GM12872 (cell line): ENCODE measurements around the gene RNF149.
A peak's percentile ranks its signal among the peaks of the same experiment; 100 is the strongest.

Source experiments
- CTCF ChIP-seq: IDR thresholded peaks from 3 replicates; pipeline ENCODE4 v1.5.1; 2011; ENCODE audit warnings: low read depth, mild to moderate bottlenecking, low read length, moderate library complexity; ENCODE audit not compliant: insufficient read depth

Gene RNF149

DNA sequence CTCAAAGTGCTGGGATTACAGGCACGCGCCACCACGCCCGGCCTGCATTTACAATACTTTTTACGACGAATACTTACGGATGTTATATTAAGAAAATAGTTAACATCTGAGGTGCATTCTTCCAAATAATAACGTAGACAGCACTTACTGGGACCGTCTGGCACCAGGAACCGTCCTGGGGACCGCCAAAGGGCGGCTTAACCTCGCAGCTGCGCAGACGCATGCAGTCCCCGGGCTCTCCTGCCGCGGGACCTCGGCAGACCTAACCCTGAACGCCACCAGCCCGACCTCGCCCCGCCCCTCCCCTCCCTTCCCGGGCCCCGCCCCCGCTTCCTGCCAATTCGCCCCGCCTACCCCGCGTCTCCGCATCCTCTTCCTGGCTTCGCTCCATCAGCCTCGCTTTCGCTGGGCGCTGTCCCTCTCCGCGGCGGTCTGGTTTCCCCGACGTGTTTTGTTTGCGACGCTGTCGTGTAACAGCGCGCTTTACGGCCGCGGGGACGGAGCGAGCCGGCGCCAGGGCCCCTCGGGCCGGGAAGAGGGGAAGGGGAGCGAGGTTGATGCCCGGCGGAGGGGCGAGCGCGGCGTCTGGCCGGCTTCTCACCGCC lies 56.0 kb downstream of the RNF149 start, which contains the start of gene CNOT11:
CNOT11 (plus strand) TSS at position 479 of the 605 bp plus-strand sequence; CDS start at position 558, 79 bp downstream.
- TF ChIP-seq CTCF = no peak

DNA sequence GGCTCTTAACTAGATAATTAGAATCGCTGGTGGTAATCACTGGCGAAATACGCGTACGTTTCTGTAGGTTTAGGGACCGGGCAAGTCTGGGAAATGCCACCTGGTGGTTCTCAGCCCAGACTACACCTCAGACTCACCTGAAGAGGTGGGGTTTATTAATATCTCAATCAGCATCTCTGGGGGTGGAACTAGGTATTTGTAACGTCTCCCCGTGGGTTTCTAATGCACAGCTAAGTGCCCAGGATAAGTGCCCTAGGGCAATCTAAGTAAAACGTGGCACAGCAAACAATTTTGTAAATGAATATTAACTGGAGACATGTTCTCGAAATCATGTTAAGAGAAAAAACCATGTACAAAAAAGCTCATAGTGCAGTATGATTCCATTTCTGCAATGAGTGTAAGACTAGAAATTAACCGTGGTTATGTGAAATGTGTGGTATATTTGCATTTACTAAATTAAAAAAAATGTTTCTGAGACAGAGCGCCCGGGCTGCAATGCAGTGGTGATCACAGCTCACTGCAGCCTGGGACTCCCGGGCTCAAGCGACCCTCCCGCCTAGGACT lies 56.6 kb downstream of the RNF149 start:
- TF ChIP-seq CTCF = peak; percentile 31; the same call in 2 of the 3 replicates

DNA sequence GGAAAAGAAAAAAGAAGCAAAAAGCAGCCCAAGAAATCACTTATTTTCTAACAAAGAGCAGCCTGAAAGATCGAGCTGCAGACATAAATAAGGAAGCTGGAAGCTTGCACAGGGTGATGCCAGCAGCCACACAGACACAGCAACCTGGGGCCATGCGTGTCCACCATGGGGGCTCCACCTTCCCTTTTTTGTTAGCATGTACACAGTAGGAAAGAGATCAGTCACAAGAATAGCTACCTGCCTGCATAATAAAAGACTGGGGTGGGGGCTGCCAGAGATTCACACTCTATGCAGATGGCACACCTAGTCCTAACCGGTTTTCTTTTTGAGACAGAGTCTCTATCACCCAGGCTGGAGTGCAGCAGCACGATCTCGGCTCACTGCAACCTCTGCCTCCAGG lies 58.7 kb downstream of the RNF149 start:
- TF ChIP-seq CTCF = no peak

- TF ChIP-seq CTCF = no peak
Measured at GRCh38 chr2:101241158-101241557, 67.3 kb downstream of the RNF149 start.

GRCh38 chr2:101240694-101241093 lies 67.8 kb downstream of the RNF149 start:
- TF ChIP-seq CTCF = peak; percentile 57

DNA sequence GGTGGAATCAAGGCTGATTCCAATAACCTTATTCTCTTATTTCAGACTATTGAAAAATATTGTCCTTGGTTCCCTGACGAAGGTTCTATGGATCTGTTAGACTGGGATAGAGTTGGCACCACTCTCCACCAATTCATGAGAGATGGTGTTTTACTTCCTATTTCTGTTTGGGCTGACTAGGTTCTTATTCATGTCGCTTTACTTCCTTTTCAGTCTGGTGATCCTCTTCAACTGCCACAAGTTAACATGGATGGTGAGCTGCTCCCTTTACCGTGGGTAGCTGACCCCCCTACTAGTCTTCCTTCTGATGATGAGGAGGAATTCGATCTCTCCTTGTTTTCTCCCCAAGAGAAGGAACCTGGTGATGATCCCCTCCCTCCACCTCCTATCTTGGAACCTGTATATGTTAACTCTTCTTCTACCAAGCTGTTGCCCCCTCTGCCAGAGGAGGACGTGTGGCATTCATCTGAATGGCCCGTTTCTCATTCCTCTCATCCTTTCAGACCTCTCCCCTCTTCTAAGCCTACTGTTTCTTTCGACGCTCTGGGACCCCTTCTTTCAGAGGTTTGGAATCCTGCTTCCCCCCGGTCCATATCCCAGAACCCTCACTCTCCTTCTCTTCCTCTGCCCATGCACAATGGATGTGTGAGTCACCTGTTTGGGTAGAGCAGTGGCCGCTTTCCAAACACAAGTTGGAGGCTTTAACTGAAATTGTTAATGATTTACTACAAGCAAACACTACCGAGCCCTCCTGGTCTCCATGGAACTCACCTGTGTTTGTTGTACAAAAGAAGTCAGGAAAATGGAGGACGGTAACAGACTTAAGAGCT lies 69.4 kb downstream of the RNF149 start:
- TF ChIP-seq CTCF = no peak

DNA sequence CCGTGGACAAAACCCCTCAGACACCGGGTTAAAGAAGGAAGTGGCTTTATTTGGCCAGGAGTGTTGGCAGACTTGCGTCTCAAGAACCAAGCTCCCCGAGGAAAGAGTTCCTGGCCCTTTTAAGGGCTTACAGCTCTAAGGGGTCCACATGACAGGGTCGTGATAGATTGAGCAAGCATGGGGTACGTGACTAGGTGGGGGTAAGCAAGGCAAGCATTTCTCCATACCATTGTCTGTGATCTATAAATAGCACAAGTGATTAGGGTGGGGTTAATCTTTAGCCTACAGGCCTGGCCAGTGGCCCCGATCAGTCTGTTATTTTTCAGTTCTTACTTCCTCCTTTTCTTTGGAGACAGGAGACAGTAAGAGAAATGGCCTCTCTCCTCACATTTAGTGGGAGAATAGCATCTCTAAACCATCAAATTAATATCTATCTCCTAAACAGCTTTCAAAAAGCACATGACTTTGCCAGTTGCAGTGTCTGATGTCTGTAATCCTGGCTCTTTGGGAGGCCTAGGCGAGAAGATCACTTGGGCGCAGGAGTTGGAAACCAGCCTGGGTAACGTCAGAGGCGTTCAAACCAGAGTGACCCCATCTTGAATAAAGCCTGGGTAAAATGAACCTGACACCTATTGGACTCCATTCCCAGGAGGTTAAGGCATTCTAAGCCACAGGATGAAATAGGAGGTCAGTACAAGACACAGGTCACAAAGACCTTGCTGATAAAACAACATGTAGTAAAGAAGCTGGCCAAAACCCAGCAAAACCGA lies 74.1 kb downstream of the RNF149 start:
- TF ChIP-seq CTCF = no peak
